Upper lobe of left lung (tissue), 4 donors: Measurements from ENCODE around the gene SRCAP.

Experiments used
- CTCF ChIP-seq, 6 experiments: fragments of 450-650 bp in 4 of 6; fragments of 200-600 bp in 2 of 6; sonication (generic) in 2 of 6; IDR thresholded peaks; one replicate each; pipeline ENCODE4 v1.5.1; 2016 to 2019; ENCODE audit warnings: antibody characterized with exemption in 6 of 6
- EP300 ChIP-seq, 4 donors: sonication (generic); formaldehyde crosslinking; IDR thresholded peaks; one replicate each; pipeline ENCODE4 v1.5.1; 2017; ENCODE audit warnings: antibody characterized with exemption in 4 of 4, control low read depth in 2 of 4
- POLR2A ChIP-seq, 4 donors: fragments of 450-650 bp; IDR thresholded peaks; one replicate each; pipeline ENCODE4 v1.5.1; 2016 to 2017; ENCODE audit warnings: antibody characterized with exemption in 4 of 4, mild to moderate bottlenecking in 2 of 4
- POLR2AphosphoS5 ChIP-seq, 2 donors: sonication (generic); formaldehyde crosslinking; IDR thresholded peaks; one replicate each; pipeline ENCODE4 v1.5.1; 2017; ENCODE audit warnings: antibody characterized with exemption in 2 of 2

- TF ChIP-seq CTCF (IDR thresholded peaks at IDR 0.05), result no peak
- no peak for TF ChIP-seq POLR2A (IDR thresholded peaks at IDR 0.05)
- no peak for TF ChIP-seq EP300 (IDR thresholded peaks at IDR 0.05)
- no peak for TF ChIP-seq POLR2AphosphoS5 (IDR thresholded peaks at IDR 0.05)
Observed at GRCh38 chr16:30668393-30668792, 30.6 kb upstream of the SRCAP start.
